A673 (cell line): ENCODE results near the gene MMADHC.

Source experiments
- CTCF ChIP-seq: fragments of 300-800, 200-600 bp; sonication (generic); conservative IDR thresholded peaks from 2 replicates; pipeline ENCODE4 v1.5.1; 2017; ENCODE audit warnings: low read depth, mild to moderate bottlenecking, antibody characterized with exemption, low read length, moderate library complexity, mixed read lengths
- EZH2 ChIP-seq: fragments of 200-600 bp; sonication (generic); IDR thresholded peaks from 2 replicates; pipeline ENCODE4 v1.6.1; 2017; ENCODE audit warnings: borderline replicate concordance, low read depth, mild to moderate bottlenecking, mixed read lengths, antibody characterized with exemption, low read length; ENCODE audit not compliant: poor library complexity, severe bottlenecking

- TF ChIP-seq CTCF (no peak), EZH2 (no peak)
Observed at GRCh38 chr2:149575752-149576151, 11.8 kb downstream of the MMADHC start.
